Mucosa of rectum (tissue), 2 donors: ENCODE data around the gene HDAC9.
A peak's percentile ranks its signal among the peaks of the same experiment; 100 is the strongest.

Experiments
- H3K27ac ChIP-seq, 2 donors: one replicate each; pipeline ENCODE4 v1.7.0; 2013; ENCODE audit warnings: inconsistent platforms in 2 of 2, low read depth in 2 of 2, low read length in 2 of 2
- H3K27me3 ChIP-seq, 2 donors: one replicate each; pipeline ENCODE4 v1.7.0; 2013; ENCODE audit warnings: low read length in 2 of 2; ENCODE audit not compliant: control insufficient read depth in 2 of 2, insufficient read depth in 2 of 2
- H3K36me3 ChIP-seq, 2 donors: one replicate each; pipeline ENCODE4 v1.7.0; 2013; ENCODE audit warnings: low read length in 2 of 2; ENCODE audit not compliant: control insufficient read depth in 2 of 2, insufficient read depth in 2 of 2
- H3K4me1 ChIP-seq, 2 donors: one replicate each; pipeline ENCODE4 v1.7.0; 2013; ENCODE audit warnings: low read length in 2 of 2, mild to moderate bottlenecking in 1 of 2; ENCODE audit not compliant: control insufficient read depth in 2 of 2, insufficient read depth in 2 of 2
- H3K4me3 ChIP-seq, 2 donors: one replicate each; pipeline ENCODE4 v1.7.0; 2013; ENCODE audit warnings: low read length in 2 of 2
- H3K9ac ChIP-seq, 2 donors: one replicate each; pipeline ENCODE4 v1.7.0; 2013; ENCODE audit warnings: low read length in 2 of 2, low read depth in 1 of 2, mild to moderate bottlenecking in 1 of 2
- H3K9me3 ChIP-seq, 2 donors: one replicate each; pipeline ENCODE4 v1.7.0; 2013; ENCODE audit warnings: low read length in 2 of 2; ENCODE audit not compliant: control insufficient read depth in 2 of 2
- donor health status: healthy.
- donor health status: Normal muscosa, but diverticular disease.

HDAC9 gene

GRCh38 chr7:18505870-18506460 is 10.4 kb downstream of the HDAC9 start:
- H3K9me3 ChIP-seq: no peaks in the 10 kb centered on the region
- no peaks in the 10 kb centered on the region for H3K27me3 ChIP-seq
- no peaks in the 10 kb centered on the region for H3K36me3 ChIP-seq
- H3K9ac ChIP-seq: no peak overlapping the region
- H3K27ac ChIP-seq: no peak overlapping the region
- no peak overlapping the region for H3K4me3 ChIP-seq
- H3K4me1 ChIP-seq: peaks cover 4 to 12% of the 10 kb centered on the region in 2 donors

- no peaks in the 10 kb centered on the region for H3K27me3 ChIP-seq
- H3K27ac ChIP-seq: peak overlapping the region; percentile 78 to 81
- H3K36me3 ChIP-seq: no peaks in the 10 kb centered on the region
- H3K9ac ChIP-seq: peak overlapping the region in 1 of 2 donors; percentile 46
- H3K4me3 ChIP-seq: peak overlapping the region; percentile 49 to 62
- H3K4me1 ChIP-seq: peaks cover 4 to 12% of the 10 kb centered on the region in 2 donors
- H3K9me3 ChIP-seq: no peaks in the 10 kb centered on the region
Observed at GRCh38 chr7:18508443-18509427, 13.2 kb downstream of the HDAC9 start.

GRCh38 chr7:18509481-18509880 is 13.9 kb downstream of the HDAC9 start:
- H3K9ac ChIP-seq: peak overlapping the region in 1 of 2 donors; percentile 21

GRCh38 chr7:18511351-18512140 is 16.0 kb downstream of the HDAC9 start:
- H3K4me3 ChIP-seq: no peak overlapping the region

More at GRCh38 chr7:18509481-18509880, 13.9 kb downstream of the HDAC9 start:
- no peaks in the 10 kb centered on the region for H3K9me3 ChIP-seq
- H3K27me3 ChIP-seq: no peaks in the 10 kb centered on the region
- H3K36me3 ChIP-seq: no peaks in the 10 kb centered on the region
- H3K4me3 ChIP-seq: peak overlapping the region; percentile 27 to 62
- H3K27ac ChIP-seq: peak overlapping the region; percentile 78 to 81
- peaks cover 4 to 12% of the 10 kb centered on the region in 2 donors for H3K4me1 ChIP-seq

GRCh38 chr7:18513343-18513742 is 17.8 kb downstream of the HDAC9 start:
- Histone ChIP-seq H3K36me3 (no peaks in the 10 kb centered on the region), H3K4me1 (peaks cover 4 to 10% of the 10 kb centered on the region in 2 donors), H3K27ac (no peak overlapping the region), H3K9me3 (no peaks in the 10 kb centered on the region), H3K27me3 (no peaks in the 10 kb centered on the region), H3K4me3 (no peak overlapping the region), H3K9ac (no peak overlapping the region)

More at GRCh38 chr7:18511351-18512140, 16.0 kb downstream of the HDAC9 start:
- H3K4me1 ChIP-seq: peaks cover 4 to 15% of the 10 kb centered on the region in 2 donors
- H3K9me3 ChIP-seq: no peaks in the 10 kb centered on the region
- no peaks in the 10 kb centered on the region for H3K36me3 ChIP-seq
- no peaks in the 10 kb centered on the region for H3K27me3 ChIP-seq
- H3K27ac ChIP-seq: no peak overlapping the region
- no peak overlapping the region for H3K9ac ChIP-seq

GRCh38 chr7:18515067-18515466 is 19.5 kb downstream of the HDAC9 start:
- Histone ChIP-seq H3K9ac (no peak overlapping the region), H3K27me3 (no peaks in the 10 kb centered on the region), H3K4me3 (no peak overlapping the region), H3K36me3 (no peaks in the 10 kb centered on the region), H3K27ac (no peak overlapping the region), H3K9me3 (no peaks in the 10 kb centered on the region), H3K4me1 (peaks cover 0 to 3% of the 10 kb centered on the region in 2 donors)

- Histone ChIP-seq H3K27me3 (no peaks in the 10 kb centered on the region), H3K9ac (no peak overlapping the region), H3K36me3 (no peaks in the 10 kb centered on the region), H3K27ac (peak overlapping the region in 1 of 2 donors; percentile 20), H3K4me3 (no peak overlapping the region), H3K4me1 (peaks cover 0 to 3% of the 10 kb centered on the region in 2 donors), H3K9me3 (no peaks in the 10 kb centered on the region)
Observed at GRCh38 chr7:18517646-18518045, 22.1 kb downstream of the HDAC9 start.

GRCh38 chr7:18518555-18518954 is 23.0 kb downstream of the HDAC9 start:
- H3K4me1 ChIP-seq: peaks cover 2 to 3% of the 10 kb centered on the region in 2 donors
- no peaks in the 10 kb centered on the region for H3K27me3 ChIP-seq
- no peak overlapping the region for H3K9ac ChIP-seq
- H3K36me3 ChIP-seq: no peaks in the 10 kb centered on the region
- H3K27ac ChIP-seq: no peak overlapping the region
- no peaks in the 10 kb centered on the region for H3K9me3 ChIP-seq
- no peak overlapping the region for H3K4me3 ChIP-seq

- Histone ChIP-seq H3K36me3 (no peaks in the 10 kb centered on the region), H3K4me3 (no peak overlapping the region), H3K27ac (peak overlapping the region; percentile 51 to 63), H3K9me3 (no peaks in the 10 kb centered on the region), H3K4me1 (peaks cover 0 to 2% of the 10 kb centered on the region in 2 donors), H3K9ac (peak overlapping the region in 1 of 2 donors; percentile 19), H3K27me3 (no peaks in the 10 kb centered on the region)
Observed at GRCh38 chr7:18520450-18521235, 25.1 kb downstream of the HDAC9 start.
